A673 (cell line): ENCODE results near the gene CRB2.

ENCODE experiments used
- CTCF ChIP-seq: fragments of 300-800, 200-600 bp; sonication (generic); conservative IDR thresholded peaks from 2 replicates; pipeline ENCODE4 v1.5.1; 2017; ENCODE audit warnings: low read depth, mild to moderate bottlenecking, antibody characterized with exemption, low read length, moderate library complexity, mixed read lengths
- EZH2 ChIP-seq: fragments of 200-600 bp; sonication (generic); IDR thresholded peaks from 2 replicates; pipeline ENCODE4 v1.6.1; 2017; ENCODE audit warnings: borderline replicate concordance, low read depth, mild to moderate bottlenecking, mixed read lengths, antibody characterized with exemption, low read length; ENCODE audit not compliant: poor library complexity, severe bottlenecking

- TF ChIP-seq CTCF (no peak), EZH2 (no peak)
Observed at GRCh38 chr9:123311250-123311752, 44.7 kb upstream of the CRB2 start.
